ENCODE results near the gene CALB2.

Gene CALB2

GRCh38 chr16:71365021-71365420 lies 6.5 kb downstream of the CALB2 start:
- TF ChIP-seq CTCF (conservative IDR thresholded peaks at IDR 0.05): no peak
- no peak overlapping the region for H3K27ac ChIP-seq

GRCh38 chr16:71367241-71367976 lies 8.9 kb downstream of the CALB2 start:
- peak; percentile 68 for TF ChIP-seq CTCF (conservative IDR thresholded peaks at IDR 0.05)

GRCh38 chr16:71368958-71369357 lies 10.4 kb downstream of the CALB2 start:
- no peak overlapping the region for H3K27ac ChIP-seq
- no peak for TF ChIP-seq CTCF (conservative IDR thresholded peaks at IDR 0.05)

More at GRCh38 chr16:71367241-71367976, 8.9 kb downstream of the CALB2 start:
- no peak overlapping the region for H3K27ac ChIP-seq

GRCh38 chr16:71369494-71369893 lies 11.0 kb downstream of the CALB2 start:
- H3K27ac ChIP-seq: no peak overlapping the region
- no peak for TF ChIP-seq CTCF (conservative IDR thresholded peaks at IDR 0.05)

GRCh38 chr16:71371237-71371636 lies 12.7 kb downstream of the CALB2 start:
- no peak for TF ChIP-seq CTCF (conservative IDR thresholded peaks at IDR 0.05)
- no peak overlapping the region for H3K27ac ChIP-seq

- no peak for TF ChIP-seq CTCF (conservative IDR thresholded peaks at IDR 0.05)
- no peak overlapping the region for H3K27ac ChIP-seq
These were observed 14.6 kb downstream of the CALB2 start for GRCh38 chr16:71373073-71373472.

GRCh38 chr16:71376465-71377157 lies 18.1 kb downstream of the CALB2 start:
- H3K27ac ChIP-seq: no peak overlapping the region
- no peak for TF ChIP-seq CTCF (conservative IDR thresholded peaks at IDR 0.05)
